ENCODE data around the gene IARS1.

The IARS1 gene

DNA sequence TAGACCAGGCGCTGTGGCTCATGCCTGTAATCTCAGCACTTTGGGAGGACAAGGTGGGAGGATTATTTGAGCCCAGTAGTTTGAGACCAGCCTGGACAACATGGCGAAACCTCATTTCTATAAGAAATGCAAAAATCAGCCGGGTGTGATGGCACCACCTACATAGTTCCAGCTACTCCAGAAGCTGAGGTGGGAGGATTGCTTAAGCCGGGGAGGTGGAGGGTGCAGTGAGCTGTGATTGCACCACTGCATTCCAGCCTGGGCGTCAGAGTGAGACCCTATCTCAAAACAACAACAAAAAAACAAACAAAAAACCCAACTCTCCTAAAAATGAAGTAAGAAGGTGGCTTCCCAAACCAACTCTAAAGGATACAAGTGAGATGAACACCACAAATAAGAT is 23.0 kb downstream of the IARS1 start:
- DNase-seq (ENCODE audit: low read depth) = no peak
- TF ChIP-seq, protein P1, sequence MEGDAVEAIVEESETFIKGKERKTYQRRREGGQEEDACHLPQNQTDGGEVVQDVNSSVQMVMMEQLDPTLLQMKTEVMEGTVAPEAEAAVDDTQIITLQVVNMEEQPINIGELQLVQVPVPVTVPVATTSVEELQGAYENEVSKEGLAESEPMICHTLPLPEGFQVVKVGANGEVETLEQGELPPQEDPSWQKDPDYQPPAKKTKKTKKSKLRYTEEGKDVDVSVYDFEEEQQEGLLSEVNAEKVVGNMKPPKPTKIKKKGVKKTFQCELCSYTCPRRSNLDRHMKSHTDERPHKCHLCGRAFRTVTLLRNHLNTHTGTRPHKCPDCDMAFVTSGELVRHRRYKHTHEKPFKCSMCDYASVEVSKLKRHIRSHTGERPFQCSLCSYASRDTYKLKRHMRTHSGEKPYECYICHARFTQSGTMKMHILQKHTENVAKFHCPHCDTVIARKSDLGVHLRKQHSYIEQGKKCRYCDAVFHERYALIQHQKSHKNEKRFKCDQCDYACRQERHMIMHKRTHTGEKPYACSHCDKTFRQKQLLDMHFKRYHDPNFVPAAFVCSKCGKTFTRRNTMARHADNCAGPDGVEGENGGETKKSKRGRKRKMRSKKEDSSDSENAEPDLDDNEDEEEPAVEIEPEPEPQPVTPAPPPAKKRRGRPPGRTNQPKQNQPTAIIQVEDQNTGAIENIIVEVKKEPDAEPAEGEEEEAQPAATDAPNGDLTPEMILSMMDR (IDR thresholded peaks at IDR 0.05; ENCODE audit: insufficient read depth, low read depth, low read length, missing control alignments) = no peak
- H3K4me3 ChIP-seq (ENCODE audit: low read depth, low read length) = no peak overlapping the region

DNA sequence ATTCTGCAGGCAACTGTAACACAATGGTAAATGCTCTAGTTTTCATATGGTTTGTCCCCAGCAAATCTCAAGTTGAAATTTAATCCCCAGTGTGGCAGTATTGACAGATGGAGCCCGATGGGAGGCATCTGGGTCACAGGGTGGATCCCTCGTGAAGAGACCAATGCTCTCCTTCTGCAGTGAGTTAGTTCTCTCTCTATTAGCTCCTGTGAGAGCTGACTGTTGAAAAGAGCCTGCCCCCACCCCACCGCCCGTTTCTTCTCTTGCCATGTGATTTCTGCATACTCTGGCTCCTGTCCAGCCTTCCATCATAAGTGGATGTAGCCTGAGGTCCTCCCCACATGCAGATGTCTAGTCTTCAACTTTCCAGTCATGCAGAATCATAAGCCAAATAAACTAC is 27.0 kb downstream of the IARS1 start:
- TF ChIP-seq, protein P1 (IDR thresholded peaks at IDR 0.05; ENCODE audit: insufficient read depth, low read depth, low read length, missing control alignments) = no peak
- no peak for DNase-seq (ENCODE audit: low read depth)
- H3K4me3 ChIP-seq (ENCODE audit: low read depth, low read length) = no peak overlapping the region

DNA sequence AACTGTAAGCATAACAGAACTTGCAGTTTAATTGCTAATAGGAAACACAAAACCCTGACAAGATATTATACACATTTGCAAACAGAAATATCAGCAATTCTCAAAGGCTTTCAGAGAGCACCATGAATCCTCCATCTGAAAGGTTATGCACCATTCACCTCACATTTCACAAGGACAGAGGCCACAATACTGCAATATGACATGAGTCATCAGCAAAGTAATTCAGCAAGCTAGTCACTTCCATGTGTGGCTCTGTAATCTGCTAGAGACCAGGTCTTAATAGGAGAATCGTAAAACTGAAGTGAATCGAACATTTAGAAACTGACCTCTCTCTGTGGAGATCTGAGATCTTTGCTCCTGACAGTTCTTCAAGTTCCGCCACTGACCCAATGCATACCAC is 28.3 kb downstream of the IARS1 start:
- no peak overlapping the region for H3K4me3 ChIP-seq (ENCODE audit: low read depth, low read length)
- DNase-seq (ENCODE audit: low read depth) = no peak
- TF ChIP-seq, protein P1 (IDR thresholded peaks at IDR 0.05; ENCODE audit: insufficient read depth, low read depth, low read length, missing control alignments) = no peak

DNA sequence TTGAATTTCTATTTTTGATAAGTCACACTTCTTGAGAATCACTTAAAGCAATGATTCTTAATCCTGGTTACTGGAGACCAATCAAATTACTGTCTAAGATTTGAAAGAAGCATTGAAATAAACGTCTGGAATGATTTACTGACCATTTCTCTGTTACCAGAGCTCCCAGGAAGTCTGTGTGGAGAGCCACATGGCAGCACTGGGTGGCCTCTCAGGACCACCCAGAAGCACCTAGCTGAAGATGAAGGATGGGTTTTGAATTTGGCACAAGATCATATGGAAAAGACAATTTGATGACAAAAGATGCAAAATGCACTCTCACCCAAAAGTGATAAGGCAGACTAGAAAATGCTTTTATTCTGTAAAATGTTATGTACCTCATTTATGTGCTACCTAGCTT is 30.4 kb downstream of the IARS1 start:
- no peak for DNase-seq (ENCODE audit: low read depth)
- TF ChIP-seq, protein P1 (IDR thresholded peaks at IDR 0.05; ENCODE audit: insufficient read depth, low read depth, low read length, missing control alignments) = no peak
- H3K4me3 ChIP-seq (ENCODE audit: low read depth, low read length) = no peak overlapping the region

DNA sequence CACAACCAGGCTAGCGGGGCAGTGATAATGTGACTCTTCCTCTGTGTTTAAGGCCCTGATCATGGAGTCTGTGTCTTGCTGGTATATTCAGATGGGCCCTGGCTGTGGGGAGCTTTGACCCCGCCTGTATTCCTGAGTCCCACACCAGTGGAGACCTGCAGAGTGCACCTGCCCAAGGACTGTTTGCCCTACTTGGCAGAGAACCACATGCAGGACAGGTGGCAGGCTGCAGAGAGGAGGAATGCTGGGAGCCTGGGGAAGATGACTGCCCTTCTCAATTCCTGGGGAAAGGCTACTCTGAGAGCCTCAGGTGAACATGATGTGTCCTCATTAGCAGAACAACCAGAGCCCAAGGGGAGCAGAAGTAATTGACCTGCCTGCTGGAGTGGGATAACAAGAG is 36.2 kb downstream of the IARS1 start:
- DNase-seq (ENCODE audit: low read depth) = no peak
- H3K4me3 ChIP-seq (ENCODE audit: low read depth, low read length) = no peak overlapping the region
- TF ChIP-seq, protein P1 (IDR thresholded peaks at IDR 0.05; ENCODE audit: insufficient read depth, low read depth, low read length, missing control alignments) = no peak

DNA sequence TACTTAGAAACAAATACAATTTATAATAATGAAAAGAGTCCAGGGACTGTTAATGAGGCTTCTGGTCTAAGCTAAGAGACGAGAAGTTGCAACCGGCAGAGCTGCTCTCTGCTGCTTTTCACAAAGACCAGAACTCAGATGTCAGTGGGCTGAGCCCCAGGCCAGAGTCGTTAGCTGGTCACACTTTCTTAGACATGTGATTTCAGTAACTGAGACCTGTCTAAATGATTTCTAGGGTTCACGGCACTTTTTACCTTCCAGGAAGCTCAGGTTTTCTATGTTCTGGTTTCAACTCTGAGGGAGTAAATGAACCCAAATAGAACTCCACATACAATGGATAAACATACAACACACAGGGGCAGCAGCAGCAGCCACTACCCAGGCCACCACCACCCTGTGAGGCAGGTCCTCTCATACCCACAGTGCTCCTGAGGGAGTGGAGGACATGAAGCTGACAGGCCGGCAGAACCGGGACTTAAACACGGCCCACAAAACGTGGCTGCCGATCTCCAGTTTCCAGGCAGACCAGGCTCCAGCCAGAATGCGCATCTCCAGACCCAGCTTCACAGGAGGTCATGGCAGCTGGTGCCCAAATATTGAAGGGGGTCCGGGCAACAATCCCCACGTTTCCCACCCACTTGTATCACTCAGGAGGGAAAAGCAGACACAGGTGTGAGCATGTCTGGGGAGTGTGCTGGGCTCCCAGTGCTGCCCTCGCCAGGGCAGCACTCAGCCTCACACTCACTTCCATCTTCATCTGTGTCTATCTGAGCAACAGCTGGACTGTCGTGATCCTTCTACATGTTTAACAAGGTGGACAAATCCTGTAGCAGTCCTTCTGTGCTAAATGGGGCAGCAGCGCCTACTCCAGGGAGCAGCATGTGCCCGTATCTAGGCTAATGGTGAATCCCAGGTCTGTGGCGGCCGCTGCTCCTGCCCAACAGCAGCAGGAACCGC is 38.8 kb downstream of the IARS1 start:
- no peak for DNase-seq (ENCODE audit: low read depth)
- TF ChIP-seq, protein P1 (IDR thresholded peaks at IDR 0.05; ENCODE audit: insufficient read depth, low read depth, low read length, missing control alignments) = no peak
- H3K4me3 ChIP-seq (ENCODE audit: low read depth, low read length) = no peak overlapping the region

Measured in GM12865 (cell line).